ENCODE data around the gene ROR1. TPM values are rescaled to one million over a fixed set of nuclear protein-coding genes. Genes with fewer than 3 reads are reported as not detected.

The ROR1 gene
- total and polyA plus RNA-seq, 2 of the 4 experiments (the other 2 are of a cell fraction) = 4.4 to 10.0 TPM

DNA sequence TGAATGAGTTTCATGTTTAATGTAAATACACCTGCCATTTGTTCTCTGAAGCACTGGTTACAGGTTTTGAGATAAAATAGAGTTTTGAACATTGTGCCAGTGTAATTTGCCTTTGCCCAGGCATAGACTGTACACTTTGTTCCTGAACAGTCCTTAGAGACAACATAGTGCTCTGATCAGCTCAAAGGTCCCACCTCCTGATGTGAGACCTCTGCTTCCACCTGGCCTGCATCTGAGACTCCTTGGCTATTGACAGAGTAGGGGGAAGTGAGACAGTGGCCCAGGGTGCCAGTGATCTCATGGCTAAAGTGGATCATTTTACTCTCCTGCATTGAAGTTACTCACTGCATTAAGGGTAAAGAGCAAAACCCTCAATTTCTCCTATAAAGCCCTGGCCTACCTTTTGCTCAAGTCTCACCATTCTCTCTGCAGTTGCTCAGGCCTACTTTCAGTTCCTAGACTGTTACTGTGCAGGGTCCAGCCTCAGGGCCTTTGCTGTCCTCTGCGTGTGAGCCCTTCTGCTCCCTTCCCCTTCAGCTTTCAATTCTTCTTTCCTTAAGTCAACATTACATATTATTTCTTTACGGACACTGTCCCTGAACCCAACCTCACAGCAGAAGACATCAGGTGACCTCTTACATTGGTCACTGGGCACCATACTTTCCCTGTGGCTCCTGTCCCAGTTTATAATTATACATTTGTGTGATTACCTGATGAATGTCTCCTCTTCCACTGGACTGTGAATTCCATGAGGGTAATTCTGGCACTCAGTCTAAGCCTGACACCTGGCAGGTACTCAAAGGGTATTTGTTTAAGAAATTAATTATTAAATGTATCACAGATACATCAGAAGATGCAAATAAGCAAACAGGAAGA, 142.9 kb downstream of the ROR1 start:
- Histone ChIP-seq H2AK9ac (replicated peaks; ENCODE audit: low read depth, low read length, poor library complexity) (no peak overlapping the region), H3K9ac (ENCODE audit: low read depth, low read length) (no peak overlapping the region), H3K56ac (ENCODE audit: extremely low read depth, insufficient read depth, low read length) (no peak overlapping the region), H3K4me2 (ENCODE audit: low read depth, low read length) (no peak overlapping the region), H3K36me3 (ENCODE audit: control insufficient read depth, insufficient read depth, low read length) (no peaks in the 10 kb centered on the region), H2AK5ac (ENCODE audit: low read depth, low read length) (0 out of 2 replicates have a peak overlapping the region, but pooled peaks have one; percentile 20), H3K9me3 (ENCODE audit: control insufficient read depth, insufficient read depth, low read length) (no peaks in the 10 kb centered on the region), H2BK5ac (ENCODE audit: low read depth, low read length, poor library complexity, severe bottlenecking) (no peak overlapping the region), H4K5ac (ENCODE audit: low read depth, low read length) (no peak overlapping the region), H3K9me1 (ENCODE audit: insufficient read depth, low read length) (peaks cover 8% of the 10 kb centered on the region), H3K4me1 (ENCODE audit: control insufficient read depth, insufficient read depth, low read length) (peaks cover 13% of the 10 kb centered on the region), H3K27ac (ENCODE audit: insufficient read depth, low read length) (no peak overlapping the region), H2BK20ac (ENCODE audit: low read depth, low read length) (no peak overlapping the region), H2AFZ (replicated peaks; ENCODE audit: low read length, poor library complexity) (no peak overlapping the region), H3K79me1 (ENCODE audit: low read depth in 1 of 2, low read length in 2 of 2) (no peaks in the 10 kb centered on the region), H4K8ac (ENCODE audit: low read depth in 2 of 2, low read length in 2 of 2) (no peak overlapping the region), H4K91ac (ENCODE audit: insufficient read depth, low read depth, low read length) (no peak overlapping the region), H3K4me3 (ENCODE audit: insufficient read depth, low read depth, low read length) (no peak overlapping the region), H3K14ac (replicated peaks; ENCODE audit: low read depth, low read length) (no peak overlapping the region), H2BK15ac (ENCODE audit: low read depth, low read length) (no peak overlapping the region), H3K23ac (ENCODE audit: low read depth, low read length) (no peak overlapping the region), H3K4ac (ENCODE audit: low read depth, low read length) (no peak overlapping the region), H3K27me3 (ENCODE audit: control insufficient read depth, insufficient read depth, low read length) (no peaks in the 10 kb centered on the region; the same call in 1 of the 2 replicates), H4K20me1 (ENCODE audit: insufficient read depth, low read length) (peaks cover 4% of the 10 kb centered on the region; the same call in 1 of the 2 replicates), H2BK120ac (ENCODE audit: low read depth, low read length) (no peak overlapping the region), H3K18ac (ENCODE audit: low read depth, low read length) (no peak overlapping the region)
- DNase-seq (no peak), ATAC-seq (ENCODE audit: low read depth) (no peak)
- TF ChIP-seq RFX5 (IDR thresholded peaks at IDR 0.05; ENCODE audit: low read depth, low read length) (no peak), RAD21 (IDR thresholded peaks at IDR 0.05; ENCODE audit: low read length) (no peak), CEBPB (IDR thresholded peaks at IDR 0.05; ENCODE audit: low read depth, low read length) (no peak), MAZ (IDR thresholded peaks at IDR 0.05; ENCODE audit: borderline replicate concordance, low read depth, low read length) (no peak), MAFK (IDR thresholded peaks at IDR 0.05; ENCODE audit: low read depth, low read length) (no peak)
- in situ Hi-C loops (cut with MboI; ENCODE audit: low sequenced_read_pairs) (loop anchor here (10.0 kb wide), 2 partner anchors 142 to 242 kb away; partner anchors contain the start of gene ROR1), intact Hi-C loops (cut with micrococcal nuclease) (loop anchor here (5.0 kb wide), 1 partner anchor 224 kb away; no protein-coding TSS in a partner anchor), dilution Hi-C loops (cut with HindIII; ENCODE audit: low sequenced_read_pairs, unreplicated experiment) (no loop called here)
- BruUV-seq (replicated peaks) = no TSS peak
- 100% methylated on average over 1 of the region's 2 CpGs; no CpG with 5 or more reads in 1 of the 2 experiments for WGBS, 2 experiments (ENCODE audit: extremely low coverage in 2 of 2, insufficient read length in 1 of 2)
- ChIA-PET POLR2A (ENCODE audit: unreplicated experiment) (no interaction called here), CTCF (interaction anchor here (0.6 kb wide), 1 partner anchor 288 kb away, joined by 3 read pairs; no protein-coding TSS in a partner anchor)
